PFSK-1 (cell line): ENCODE measurements around the gene ZDHHC8.

Experiments used
- FOXP2 ChIP-seq: optimal IDR thresholded peaks from 2 replicates; pipeline ENCODE3; 2011; ENCODE audit warnings: borderline replicate concordance, control low read depth, inconsistent platforms; ENCODE audit not compliant: insufficient read depth; ENCODE audit errors: extremely low read length, extremely low read depth
- POLR2AphosphoS5 ChIP-seq: IDR thresholded peaks from 2 replicates; pipeline ENCODE4 v1.6.1; 2012; ENCODE audit warnings: low read depth, mild to moderate bottlenecking, control low read depth, low read length, moderate library complexity
- SIN3A ChIP-seq: IDR thresholded peaks from 2 replicates; pipeline ENCODE4 v1.6.1; 2012; ENCODE audit warnings: mild to moderate bottlenecking, low read length, moderate library complexity, borderline replicate concordance; ENCODE audit not compliant: insufficient read depth
- TAF1 ChIP-seq: IDR thresholded peaks from 2 replicates; pipeline ENCODE4 v1.6.1; 2012; ENCODE audit warnings: low read length, control low read depth, borderline replicate concordance; ENCODE audit not compliant: insufficient read depth
- TF ChIP-seq, protein P1 (sequence below), 2 experiments: IDR thresholded peaks; 2 replicates each; pipeline versions ENCODE4 v1.6.1 to v1.8.0; 2011 to 2012; ENCODE audit warnings: low read depth in 2 of 2, low read length in 2 of 2, control low read depth in 1 of 2, inconsistent platforms in 1 of 2, mild to moderate bottlenecking in 1 of 2, moderate library complexity in 1 of 2; ENCODE audit not compliant: insufficient read depth in 1 of 2

The ZDHHC8 gene

DNA sequence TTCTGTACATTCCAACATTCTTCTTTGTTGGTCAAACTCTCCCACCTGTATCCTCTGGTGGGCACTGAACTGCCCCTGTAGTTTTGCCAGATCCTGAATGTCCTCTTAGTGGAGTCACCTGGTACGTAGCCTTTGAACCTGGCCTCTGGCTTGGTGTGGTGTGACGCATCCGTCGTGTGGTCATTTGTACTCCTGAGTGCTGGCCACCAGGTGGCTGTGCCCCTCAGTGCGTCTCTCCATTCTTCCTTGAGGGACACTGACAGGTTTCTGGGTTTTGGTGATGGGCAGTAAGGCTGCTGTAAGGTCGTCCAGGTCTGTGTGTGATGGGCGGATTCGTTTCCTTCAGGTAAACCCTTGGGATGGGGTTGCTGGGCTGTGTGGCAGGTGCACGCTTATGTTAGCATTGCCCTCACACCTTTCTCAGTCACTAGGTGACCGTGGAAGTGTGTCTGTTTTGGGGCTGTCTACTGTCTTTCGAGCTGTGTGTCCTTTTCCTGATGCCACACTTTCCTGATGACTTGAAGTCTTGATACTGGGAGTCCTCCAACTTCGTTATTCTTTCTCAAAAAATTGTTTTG lies 29.3 kb upstream of the ZDHHC8 start:
- TF ChIP-seq POLR2AphosphoS5 (no peak), TAF1 (no peak), SIN3A (no peak), FOXP2 (no peak)
- TF ChIP-seq, protein P1, sequence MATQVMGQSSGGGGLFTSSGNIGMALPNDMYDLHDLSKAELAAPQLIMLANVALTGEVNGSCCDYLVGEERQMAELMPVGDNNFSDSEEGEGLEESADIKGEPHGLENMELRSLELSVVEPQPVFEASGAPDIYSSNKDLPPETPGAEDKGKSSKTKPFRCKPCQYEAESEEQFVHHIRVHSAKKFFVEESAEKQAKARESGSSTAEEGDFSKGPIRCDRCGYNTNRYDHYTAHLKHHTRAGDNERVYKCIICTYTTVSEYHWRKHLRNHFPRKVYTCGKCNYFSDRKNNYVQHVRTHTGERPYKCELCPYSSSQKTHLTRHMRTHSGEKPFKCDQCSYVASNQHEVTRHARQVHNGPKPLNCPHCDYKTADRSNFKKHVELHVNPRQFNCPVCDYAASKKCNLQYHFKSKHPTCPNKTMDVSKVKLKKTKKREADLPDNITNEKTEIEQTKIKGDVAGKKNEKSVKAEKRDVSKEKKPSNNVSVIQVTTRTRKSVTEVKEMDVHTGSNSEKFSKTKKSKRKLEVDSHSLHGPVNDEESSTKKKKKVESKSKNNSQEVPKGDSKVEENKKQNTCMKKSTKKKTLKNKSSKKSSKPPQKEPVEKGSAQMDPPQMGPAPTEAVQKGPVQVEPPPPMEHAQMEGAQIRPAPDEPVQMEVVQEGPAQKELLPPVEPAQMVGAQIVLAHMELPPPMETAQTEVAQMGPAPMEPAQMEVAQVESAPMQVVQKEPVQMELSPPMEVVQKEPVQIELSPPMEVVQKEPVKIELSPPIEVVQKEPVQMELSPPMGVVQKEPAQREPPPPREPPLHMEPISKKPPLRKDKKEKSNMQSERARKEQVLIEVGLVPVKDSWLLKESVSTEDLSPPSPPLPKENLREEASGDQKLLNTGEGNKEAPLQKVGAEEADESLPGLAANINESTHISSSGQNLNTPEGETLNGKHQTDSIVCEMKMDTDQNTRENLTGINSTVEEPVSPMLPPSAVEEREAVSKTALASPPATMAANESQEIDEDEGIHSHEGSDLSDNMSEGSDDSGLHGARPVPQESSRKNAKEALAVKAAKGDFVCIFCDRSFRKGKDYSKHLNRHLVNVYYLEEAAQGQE (IDR thresholded peaks at IDR 0.05; ENCODE audit: insufficient read depth in 1 of 2, low read depth in 2 of 2, low read length in 2 of 2), result no peak

DNA sequence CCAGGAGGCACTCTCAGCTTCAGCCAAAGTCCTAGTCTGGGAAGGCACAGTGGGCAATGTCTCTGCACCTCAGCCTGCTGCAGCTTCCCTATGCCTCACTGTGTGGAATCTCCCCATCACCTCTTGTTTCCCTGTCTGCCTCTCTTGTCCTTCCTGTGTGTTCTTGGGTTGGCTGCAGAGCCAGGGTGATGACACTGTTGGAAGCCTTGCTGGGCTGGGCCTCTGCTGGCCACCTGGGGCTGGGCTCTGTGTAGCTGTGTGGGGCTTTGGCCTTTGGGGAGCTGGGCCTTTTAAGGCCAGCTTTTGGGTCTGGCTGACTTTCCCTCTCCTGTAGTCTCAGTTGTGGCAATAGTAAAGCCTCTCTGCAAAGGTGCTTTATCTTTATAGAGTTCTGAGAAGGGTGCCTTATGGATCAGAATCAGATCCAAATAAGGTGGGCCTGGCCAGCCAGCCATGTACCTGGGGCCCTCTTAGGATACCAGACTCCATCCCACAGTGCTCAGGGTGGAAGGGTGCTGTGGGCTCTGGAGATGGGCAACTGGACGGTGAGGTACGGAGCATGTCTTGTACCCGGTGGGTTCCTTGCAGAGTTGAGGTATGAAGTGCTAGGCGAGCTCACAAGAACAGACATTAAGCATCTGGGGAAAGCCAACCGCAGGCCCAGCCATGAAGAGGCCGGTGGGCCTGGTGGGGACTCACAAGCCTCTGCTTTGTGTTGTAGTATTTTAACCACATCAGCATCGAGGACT lies 26.0 kb upstream of the ZDHHC8 start:
- TF ChIP-seq POLR2AphosphoS5 (no peak), FOXP2 (no peak), SIN3A (no peak), TAF1 (no peak)
- TF ChIP-seq, protein P1 (IDR thresholded peaks at IDR 0.05; ENCODE audit: insufficient read depth in 1 of 2, low read depth in 2 of 2, low read length in 2 of 2), result no peak

DNA sequence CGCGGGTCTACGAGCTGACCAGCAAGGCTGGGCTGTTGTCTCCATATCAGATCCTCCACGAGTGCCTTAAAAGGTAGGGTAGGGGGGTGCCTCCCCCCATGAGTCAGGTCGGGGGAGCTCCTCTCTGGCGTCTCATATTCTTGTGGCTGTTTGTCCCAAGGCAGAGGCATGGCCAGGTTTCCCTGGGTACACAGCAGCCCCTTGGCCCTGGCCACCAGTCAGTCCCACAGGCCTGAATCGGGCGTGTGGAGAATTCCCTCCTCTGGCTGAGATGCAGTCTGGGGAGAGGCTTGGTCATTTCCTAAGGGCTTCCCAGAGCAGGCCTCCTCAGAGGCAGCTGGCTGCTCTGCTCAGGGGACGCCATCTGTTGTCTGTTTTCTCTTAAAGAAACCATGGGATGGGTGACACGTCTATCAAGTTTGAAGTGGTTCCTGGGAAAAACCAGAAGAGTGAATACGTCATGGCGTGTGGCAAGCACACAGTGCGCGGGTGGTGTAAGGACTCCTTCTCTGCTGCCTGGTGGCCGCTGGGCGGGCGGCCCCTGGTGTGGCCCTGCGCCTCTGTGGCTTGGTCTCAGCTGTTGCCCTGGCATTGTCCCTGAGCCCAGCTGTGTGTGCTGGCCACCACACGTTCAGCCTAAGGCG lies 25.3 kb upstream of the ZDHHC8 start:
- TF ChIP-seq TAF1 (no peak), SIN3A (no peak), FOXP2 (no peak), POLR2AphosphoS5 (no peak)
- TF ChIP-seq, protein P1 (IDR thresholded peaks at IDR 0.05; ENCODE audit: insufficient read depth in 1 of 2, low read depth in 2 of 2, low read length in 2 of 2), result no peak

DNA sequence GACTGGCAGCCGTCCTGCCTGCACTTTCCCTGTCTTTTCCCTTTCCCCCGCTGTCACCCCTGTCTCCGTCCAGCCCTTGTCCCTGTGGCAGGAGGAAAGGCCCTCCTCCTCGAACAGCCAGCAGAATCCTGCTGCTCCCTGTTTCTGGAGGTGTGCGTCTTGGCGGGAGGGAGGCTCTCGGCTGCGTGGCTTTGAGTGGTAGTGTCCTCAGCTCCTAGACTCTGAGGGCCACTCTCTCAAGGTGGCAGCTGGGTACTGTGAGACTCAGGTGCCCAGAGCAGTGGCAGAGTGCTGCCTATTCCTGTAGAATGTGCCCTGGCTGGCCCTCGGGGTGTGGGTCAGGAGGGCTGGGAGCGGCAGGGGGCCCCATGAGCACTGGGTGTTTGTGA lies 24.8 kb upstream of the ZDHHC8 start:
- TF ChIP-seq TAF1 (no peak), POLR2AphosphoS5 (no peak), FOXP2 (no peak), SIN3A (no peak)
- TF ChIP-seq, protein P1 (IDR thresholded peaks at IDR 0.05; ENCODE audit: insufficient read depth in 1 of 2, low read depth in 2 of 2, low read length in 2 of 2), result no peak
